Fibroblast of upper back skin (primary cell): ENCODE results near the gene PLSCR2.
"Not testable (repeated sequence)": the region's sequence is repeated elsewhere in the genome, so short reads cannot be mapped to it uniquely, and the experiment has no call there.

Source experiments
- DNase-seq: peaks from one replicate; pipeline ENCODE4 v3.0.0-alpha.2; 2013

Gene PLSCR2

GRCh38 chr3:146414010-146414409, 55.4 kb downstream of the PLSCR2 start:
- DNase-seq = no peak

GRCh38 chr3:146412711-146413110, 56.6 kb downstream of the PLSCR2 start:
- DNase-seq = not testable (repeated sequence)

- DNase-seq = no peak
Measured at GRCh38 chr3:146407956-146408355, 61.4 kb downstream of the PLSCR2 start.

GRCh38 chr3:146404436-146404835, 64.9 kb downstream of the PLSCR2 start:
- peak; percentile 72 for DNase-seq

- DNase-seq = no peak
Measured at GRCh38 chr3:146403792-146404191, 65.6 kb downstream of the PLSCR2 start.

GRCh38 chr3:146396792-146397191, 72.6 kb downstream of the PLSCR2 start:
- no peak for DNase-seq

- no peak for DNase-seq
Measured at GRCh38 chr3:146395164-146395563, 74.2 kb downstream of the PLSCR2 start.

GRCh38 chr3:146390957-146391356, 78.4 kb downstream of the PLSCR2 start:
- DNase-seq = peak; percentile 94

- no peak for DNase-seq
Measured at GRCh38 chr3:146390006-146390772, 79.2 kb downstream of the PLSCR2 start.

- no peak for DNase-seq
Measured at GRCh38 chr3:146387566-146387965, 81.8 kb downstream of the PLSCR2 start.

GRCh38 chr3:146386936-146387335, 82.4 kb downstream of the PLSCR2 start:
- DNase-seq = no peak

- no peak for DNase-seq
Measured at GRCh38 chr3:146384786-146385185, 84.6 kb downstream of the PLSCR2 start.
